Peyer's patch (tissue), 4 donors: ENCODE data around the gene SMIM21. TPM values are rescaled to one million over a fixed set of nuclear protein-coding genes. Genes with fewer than 3 reads are reported as not detected.

Experiments
- DNase-seq, 3 donors: peaks; one replicate each; pipeline ENCODE4 v3.0.0-alpha.2; 2017 to 2019
- H3K27ac ChIP-seq, 4 donors: fragments of 200-600 bp; sonication (generic); one replicate each; pipeline ENCODE4 v1.5.1; 2016 to 2019
- H3K27me3 ChIP-seq, 2 donors: fragments of 200-600 bp; sonication (generic); one replicate each; pipeline ENCODE4 v1.5.1; 2019
- H3K36me3 ChIP-seq, 3 donors: fragments of 200-600 bp; sonication (generic); one replicate each; pipeline ENCODE4 v1.5.1; 2016 to 2019
- H3K4me1 ChIP-seq, 4 donors: fragments of 200-600 bp; sonication (generic); one replicate each; pipeline ENCODE4 v1.5.1; 2016 to 2019
- H3K4me3 ChIP-seq, 4 donors: fragments of 200-600 bp; sonication (generic); 1 replicate in 3 of 4; 2 replicates in 1 of 4; pipeline ENCODE4 v1.5.1; 2016 to 2019; ENCODE audit warnings: mild to moderate bottlenecking in 1 of 4
- H3K9me3 ChIP-seq, 4 donors: fragments of 200-600 bp; sonication (generic); one replicate each; pipeline ENCODE4 v1.5.1; 2016 to 2019; ENCODE audit warnings: mild to moderate bottlenecking in 1 of 4
- POLR2A ChIP-seq, 2 donors: fragments of 450-650 bp; IDR thresholded peaks; one replicate each; pipeline ENCODE4 v1.5.1; 2017; ENCODE audit warnings: antibody characterized with exemption in 2 of 2, mild to moderate bottlenecking in 2 of 2, moderate library complexity in 2 of 2
- total RNA-seq, 4 donors: library from RNA; depleted of rRNA; stranded (reverse); fragments of >200 nt; gene quantifications; one replicate each; pipeline ENCODE4 v1.1.0, GENCODE V29; 2016
- TF ChIP-seq, protein P1 (sequence below), 6 experiments: fragments of 450-650 bp in 4 of 6; fragments of 200-600 bp in 2 of 6; sonication (generic) in 1 of 6; IDR thresholded peaks; one replicate each; pipeline ENCODE4 v1.5.1; 2017 to 2019; ENCODE audit warnings: antibody characterized with exemption in 6 of 6, mild to moderate bottlenecking in 3 of 6, moderate library complexity in 1 of 6

SMIM21 gene
- total RNA-seq, 4 donors from 2014 or later: not detected

DNA sequence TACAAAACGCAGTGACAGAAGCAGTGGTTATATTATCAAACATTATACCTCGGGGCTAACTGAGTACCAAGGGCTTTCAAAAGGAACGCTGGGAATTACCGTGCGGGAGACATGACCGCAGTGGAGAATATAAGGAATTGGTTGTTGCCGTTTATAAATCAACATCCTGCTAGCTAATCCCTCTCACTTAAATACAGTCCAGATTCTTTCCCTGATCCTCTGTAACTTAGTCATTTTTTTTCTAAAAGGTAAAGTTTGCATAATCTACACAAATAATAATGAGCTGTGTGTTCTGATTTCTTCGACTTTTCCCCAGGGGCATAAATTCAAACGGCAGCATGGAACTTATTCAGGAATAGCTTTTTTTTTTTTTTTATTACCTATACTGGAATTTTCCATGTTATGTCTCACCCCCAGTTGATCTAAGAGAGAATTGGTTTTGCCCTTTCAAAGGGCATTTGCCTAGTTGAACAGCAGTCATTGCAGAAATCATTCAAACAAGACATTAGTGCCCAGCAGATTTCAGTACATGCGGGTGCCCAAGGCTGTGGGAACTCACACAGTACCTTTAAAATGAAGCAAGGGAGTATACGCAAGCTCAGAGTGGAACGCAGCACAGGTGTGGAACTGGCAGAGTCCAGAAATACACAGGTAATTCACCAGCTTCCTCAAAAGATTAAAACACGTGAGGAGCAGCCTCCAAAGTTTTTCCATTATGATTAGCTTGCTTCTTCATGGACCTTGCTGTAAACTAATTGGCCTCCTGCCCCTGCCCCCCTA is 63.9 kb downstream of the SMIM21 start:
- DNase-seq: no peak

DNA sequence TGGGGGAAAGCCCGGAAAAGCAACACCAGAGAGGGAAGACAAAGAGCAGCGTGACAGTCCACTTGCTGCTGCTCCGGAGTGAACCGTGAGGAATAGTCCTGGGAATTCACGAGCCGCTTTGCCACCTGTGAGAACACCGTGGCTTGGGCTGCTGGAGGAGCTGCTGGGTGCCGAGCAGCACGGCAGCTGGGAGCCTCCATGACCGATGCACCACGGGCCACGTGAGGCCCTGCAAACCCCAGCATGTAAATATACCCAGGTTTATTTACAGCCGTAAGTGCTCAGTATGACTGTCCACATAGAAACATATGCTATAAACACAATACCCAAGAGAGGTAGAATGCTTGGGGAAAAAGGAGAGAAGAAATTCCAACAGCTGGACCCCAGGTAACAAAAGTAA is 65.1 kb downstream of the SMIM21 start:
- Histone ChIP-seq H3K36me3 (no peaks in the 10 kb centered on the region), H3K27ac (no peak overlapping the region), H3K27me3 (no peaks in the 10 kb centered on the region), H3K4me1 (no peaks in the 10 kb centered on the region), H3K4me3 (no peak overlapping the region), H3K9me3 (no peaks in the 10 kb centered on the region)
- no peak for DNase-seq
- no peak for TF ChIP-seq POLR2A (IDR thresholded peaks at IDR 0.05)
- TF ChIP-seq, protein P1, sequence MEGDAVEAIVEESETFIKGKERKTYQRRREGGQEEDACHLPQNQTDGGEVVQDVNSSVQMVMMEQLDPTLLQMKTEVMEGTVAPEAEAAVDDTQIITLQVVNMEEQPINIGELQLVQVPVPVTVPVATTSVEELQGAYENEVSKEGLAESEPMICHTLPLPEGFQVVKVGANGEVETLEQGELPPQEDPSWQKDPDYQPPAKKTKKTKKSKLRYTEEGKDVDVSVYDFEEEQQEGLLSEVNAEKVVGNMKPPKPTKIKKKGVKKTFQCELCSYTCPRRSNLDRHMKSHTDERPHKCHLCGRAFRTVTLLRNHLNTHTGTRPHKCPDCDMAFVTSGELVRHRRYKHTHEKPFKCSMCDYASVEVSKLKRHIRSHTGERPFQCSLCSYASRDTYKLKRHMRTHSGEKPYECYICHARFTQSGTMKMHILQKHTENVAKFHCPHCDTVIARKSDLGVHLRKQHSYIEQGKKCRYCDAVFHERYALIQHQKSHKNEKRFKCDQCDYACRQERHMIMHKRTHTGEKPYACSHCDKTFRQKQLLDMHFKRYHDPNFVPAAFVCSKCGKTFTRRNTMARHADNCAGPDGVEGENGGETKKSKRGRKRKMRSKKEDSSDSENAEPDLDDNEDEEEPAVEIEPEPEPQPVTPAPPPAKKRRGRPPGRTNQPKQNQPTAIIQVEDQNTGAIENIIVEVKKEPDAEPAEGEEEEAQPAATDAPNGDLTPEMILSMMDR (IDR thresholded peaks at IDR 0.05): no peak

More for the DNA sequence above, 63.9 kb downstream of the SMIM21 start:
- no peak overlapping the region for H3K4me3 ChIP-seq
- H3K9me3 ChIP-seq: no peaks in the 10 kb centered on the region
- H3K36me3 ChIP-seq: no peaks in the 10 kb centered on the region
- no peaks in the 10 kb centered on the region for H3K27me3 ChIP-seq
- H3K4me1 ChIP-seq: no peaks in the 10 kb centered on the region
- no peak overlapping the region for H3K27ac ChIP-seq
- TF ChIP-seq, protein P1 (IDR thresholded peaks at IDR 0.05): no peak
- TF ChIP-seq POLR2A (IDR thresholded peaks at IDR 0.05): no peak

- H3K4me3 ChIP-seq: no peak overlapping the region
- no peak for DNase-seq
- no peaks in the 10 kb centered on the region for H3K9me3 ChIP-seq
- no peaks in the 10 kb centered on the region for H3K36me3 ChIP-seq
- no peak for TF ChIP-seq POLR2A (IDR thresholded peaks at IDR 0.05)
- TF ChIP-seq, protein P1 (IDR thresholded peaks at IDR 0.05): no peak
- no peaks in the 10 kb centered on the region for H3K27me3 ChIP-seq
- no peak overlapping the region for H3K27ac ChIP-seq
- H3K4me1 ChIP-seq: no peaks in the 10 kb centered on the region
Observed at GRCh38 chr18:75360941-75361340, 66.6 kb downstream of the SMIM21 start.

DNA sequence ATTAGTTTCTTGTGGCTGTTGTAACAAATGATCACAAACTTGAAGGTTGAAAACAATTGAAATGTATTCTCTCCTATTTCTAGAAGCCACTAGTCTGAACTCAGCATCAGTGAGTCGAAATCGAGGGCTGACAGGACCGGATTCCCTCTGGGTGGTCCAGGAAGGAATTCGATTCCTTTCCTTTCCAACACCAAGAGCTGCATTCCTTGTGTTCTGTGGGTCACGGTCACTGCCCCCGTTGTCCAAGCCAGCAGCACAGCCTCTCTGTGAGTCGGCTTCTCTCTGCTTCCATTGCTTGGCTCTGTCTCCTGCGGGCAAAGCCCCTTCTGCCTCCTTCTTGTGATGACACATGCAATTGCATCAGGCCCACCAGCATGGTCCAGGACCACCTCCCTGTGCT is 67.3 kb downstream of the SMIM21 start:
- H3K27me3 ChIP-seq: no peaks in the 10 kb centered on the region
- no peak overlapping the region for H3K27ac ChIP-seq
- no peak for TF ChIP-seq POLR2A (IDR thresholded peaks at IDR 0.05)
- TF ChIP-seq, protein P1 (IDR thresholded peaks at IDR 0.05): no peak
- no peak for DNase-seq
- H3K9me3 ChIP-seq: no peaks in the 10 kb centered on the region
- H3K36me3 ChIP-seq: no peaks in the 10 kb centered on the region
- H3K4me3 ChIP-seq: no peak overlapping the region
- H3K4me1 ChIP-seq: no peaks in the 10 kb centered on the region

Other genes starting within 250 kb of the SMIM21 start
- 10 to 100 TPM; 19.6 to 24.1 (median 20.8) TPM for gene PTGR3, start 218.6 kb downstream of the SMIM21 start, total RNA-seq
- gene TSHZ1, start 216.9 kb downstream of the SMIM21 start, total RNA-seq: 10 to 100 TPM; 12.4 to 34.8 (median 28.4) TPM